AG04449 (cell line): ENCODE results near the gene LMOD3.

Source experiments
- CTCF ChIA-PET: fragments of 350-600 bp; formaldehyde crosslinking; extraction: SDS; loops from one replicate; lab custom pipeline; 2021; ENCODE audit warnings: antibody characterized with exemption; lab: Yijun Ruan, JAX
- POLR2A ChIA-PET: fragments of 400-600, 350-600 bp; formaldehyde crosslinking; extraction: SDS; loops from one replicate; lab custom pipeline; 2020; ENCODE audit warnings: antibody characterized with exemption, inconsistent platforms; lab: Yijun Ruan, JAX
- DNase-seq: peaks from one replicate; pipeline ENCODE4 v3.0.0-alpha.2; 2010; ENCODE audit warnings: low read depth, low spot score
- H3K4me3 ChIP-seq: 2 replicates; pipeline ENCODE4 v1.5.1; 2011; ENCODE audit warnings: low read depth, mild to moderate bottlenecking, control low read depth, low read length
- CTCF ChIP-seq: IDR thresholded peaks from one replicate; pipeline ENCODE4 v1.5.1; 2011; ENCODE audit warnings: mild to moderate bottlenecking, moderate library complexity, low read length, control low read depth, inconsistent platforms; ENCODE audit not compliant: insufficient read depth; ENCODE audit errors: missing control alignments

LMOD3 gene

GRCh38 chr3:69072928-69073327 is 49.5 kb downstream of the LMOD3 start:
- TF ChIP-seq CTCF = no peak
- DNase-seq = no peak
- H3K4me3 ChIP-seq = no peak overlapping the region
- ChIA-PET CTCF (no interaction called here), POLR2A (no interaction called here)

GRCh38 chr3:69066121-69066520 is 56.3 kb downstream of the LMOD3 start:
- no peak overlapping the region for H3K4me3 ChIP-seq
- POLR2A ChIA-PET = no interaction called here
- no peak for DNase-seq
- no peak for TF ChIP-seq CTCF
- CTCF ChIA-PET = no interaction called here

GRCh38 chr3:69065318-69065964 is 57.0 kb downstream of the LMOD3 start:
- ChIA-PET CTCF (no interaction called here), POLR2A (no interaction called here)
- no peak for DNase-seq
- TF ChIP-seq CTCF = no peak
- H3K4me3 ChIP-seq = no peak overlapping the region

- CTCF ChIA-PET = interaction anchor here (0.7 to 1.4 kb wide), 2 partner anchors 11 to 667 kb away, joined by 3 read pairs; partner anchors contain the start of gene TMF1
Measured at GRCh38 chr3:69063636-69064035, 58.8 kb downstream of the LMOD3 start.

GRCh38 chr3:69059688-69060087 is 62.7 kb downstream of the LMOD3 start:
- CTCF ChIA-PET = interaction anchor here (0.9 kb wide), 1 partner anchor 10 kb away, joined by 3 read pairs; no protein-coding TSS in a partner anchor
- POLR2A ChIA-PET = no interaction called here
- no peak for TF ChIP-seq CTCF

More at GRCh38 chr3:69063636-69064035, 58.8 kb downstream of the LMOD3 start:
- TF ChIP-seq CTCF = no peak
- DNase-seq = no peak
- POLR2A ChIA-PET = no interaction called here
- H3K4me3 ChIP-seq = no peak overlapping the region

GRCh38 chr3:69058947-69059224 is 63.5 kb downstream of the LMOD3 start:
- no peak for DNase-seq
- no peak overlapping the region for H3K4me3 ChIP-seq
- ChIA-PET CTCF (no interaction called here), POLR2A (no interaction called here)
- no peak for TF ChIP-seq CTCF

More at GRCh38 chr3:69059688-69060087, 62.7 kb downstream of the LMOD3 start:
- DNase-seq = no peak
- no peak overlapping the region for H3K4me3 ChIP-seq
